ENCODE data around the gene FAM135A.

- TF ChIP-seq CTCF (IDR thresholded peaks at IDR 0.05) (peak; percentile 62 to 75 (median 68)), POLR2A (IDR thresholded peaks at IDR 0.05) (no peak)
Observed at GRCh38 chr6:70371454-70372105, 41.7 kb upstream of the FAM135A start.
